T-helper 22 cell (primary cell): ENCODE data around the gene SLC25A41.
"Not testable (repeated sequence)": the region's sequence is repeated elsewhere in the genome, so short reads cannot be mapped to it uniquely, and the experiment has no call there.

Experiments
- DNase-seq: peaks from one replicate; pipeline ENCODE4 v3.0.0-alpha.2; 2020; ENCODE audit warnings: low read depth

SLC25A41 gene

DNA sequence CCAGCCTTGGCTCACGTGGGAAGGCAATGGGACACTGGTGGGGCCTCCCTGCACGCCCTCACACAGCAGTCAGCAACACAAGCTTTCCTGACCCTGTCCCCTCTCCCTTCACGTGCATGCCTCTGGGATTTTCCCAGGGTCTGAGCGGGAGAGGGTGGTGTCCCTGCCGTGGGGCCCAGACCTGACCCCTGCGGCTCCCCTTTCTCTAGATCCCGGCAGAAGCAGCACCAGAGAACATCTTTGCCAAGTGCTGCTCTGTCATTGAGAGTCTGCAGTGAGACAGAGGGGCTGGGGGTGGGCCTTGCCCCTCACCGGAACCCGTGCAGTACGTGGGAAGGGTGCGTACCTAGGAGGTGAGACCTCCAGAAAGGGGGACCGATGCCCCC is 21.5 kb downstream of the SLC25A41 start:
- no peak for DNase-seq

DNA sequence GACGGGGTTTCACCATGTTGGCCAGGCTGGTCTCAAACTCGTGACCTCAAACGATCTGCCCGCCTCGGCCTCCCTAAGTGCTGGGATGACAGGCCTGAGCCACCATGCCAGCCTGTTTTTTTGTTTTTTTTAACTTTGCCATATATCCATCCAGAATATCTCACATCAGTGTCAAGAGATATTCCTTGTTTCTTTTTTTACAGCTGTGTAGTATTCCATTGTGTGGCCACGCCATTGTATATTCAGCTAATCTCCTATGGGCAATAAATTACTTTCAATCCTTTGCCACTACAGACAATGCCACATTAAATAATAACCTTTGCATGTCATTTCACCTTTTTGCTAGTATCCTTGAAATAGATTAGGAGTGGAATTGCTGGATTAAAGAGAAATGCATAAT is 24.2 kb downstream of the SLC25A41 start:
- no peak for DNase-seq

DNA sequence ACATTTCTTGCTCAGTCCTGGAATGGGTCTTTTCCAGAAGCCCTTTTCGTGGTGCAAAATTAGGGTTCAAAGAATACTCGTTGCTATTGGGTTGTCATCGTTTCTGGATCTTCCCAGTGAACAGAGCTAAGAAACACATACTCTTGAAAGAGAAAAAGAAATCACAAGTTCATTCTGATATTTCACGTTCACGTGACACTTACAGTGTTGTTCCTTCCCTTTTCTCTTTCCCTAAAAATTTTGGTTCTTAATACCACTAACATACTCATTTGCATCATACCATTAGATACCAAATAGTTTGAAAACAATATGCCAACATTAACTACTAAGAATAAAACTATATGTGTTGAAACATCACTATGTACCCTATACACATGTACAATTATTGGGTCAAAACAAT is 27.2 kb downstream of the SLC25A41 start:
- DNase-seq: no peak

DNA sequence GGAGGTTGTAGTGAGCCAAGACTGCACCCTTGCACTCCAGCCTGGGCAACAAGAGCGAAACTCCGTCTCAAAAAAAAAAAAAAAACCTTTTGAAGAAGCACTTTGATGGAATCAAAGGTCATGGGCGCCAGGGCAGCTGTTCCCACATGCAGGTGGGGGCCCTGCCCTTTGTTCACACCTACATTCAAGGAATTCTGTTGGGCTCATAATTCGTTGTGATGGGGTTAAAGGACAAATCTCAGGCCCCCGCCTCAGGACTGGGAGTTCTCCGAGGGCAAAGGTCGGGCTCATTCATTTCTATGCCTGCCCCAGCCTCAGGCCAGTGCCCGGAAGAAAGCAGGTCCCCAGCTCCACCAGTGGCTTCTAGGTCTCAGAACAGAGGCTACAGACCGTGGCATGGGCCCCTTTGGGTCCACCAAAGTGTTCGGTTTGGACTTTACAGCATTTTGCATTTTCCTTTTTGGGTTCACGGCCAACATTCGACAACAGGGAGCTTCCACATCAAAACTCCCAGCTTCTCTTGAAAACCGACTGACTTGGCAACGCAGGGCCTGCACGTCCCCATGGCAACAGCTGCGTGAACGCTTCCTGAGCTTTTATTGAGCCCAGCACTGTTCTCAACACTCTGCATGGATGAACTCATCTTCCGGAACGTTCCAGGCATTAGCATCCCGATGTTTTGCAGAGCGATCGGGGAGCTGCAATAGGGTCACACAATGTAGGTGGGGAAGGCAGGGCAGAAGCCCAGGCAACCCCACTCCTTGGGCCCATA is 30.5 kb downstream of the SLC25A41 start:
- DNase-seq: no peak

DNA sequence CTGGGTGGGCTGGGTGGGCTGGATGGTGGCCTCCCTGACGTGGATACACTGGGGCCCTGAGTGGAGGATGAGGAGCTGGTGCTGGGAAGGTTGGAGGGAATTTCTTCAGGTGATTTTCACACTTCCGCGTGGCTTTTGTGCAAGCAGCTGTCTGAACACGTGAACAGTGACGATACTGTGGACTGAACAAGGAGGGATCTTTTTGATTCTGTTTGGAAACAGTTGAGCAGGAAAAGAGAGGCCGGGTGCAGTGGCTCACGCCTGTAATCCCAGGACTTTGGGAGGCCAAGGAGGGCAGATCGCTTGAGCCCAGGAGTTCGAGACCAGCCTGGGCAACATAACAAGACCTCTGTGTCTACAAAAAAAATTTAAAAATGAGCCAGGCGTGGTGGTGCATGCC is 31.5 kb downstream of the SLC25A41 start:
- no peak for DNase-seq

DNA sequence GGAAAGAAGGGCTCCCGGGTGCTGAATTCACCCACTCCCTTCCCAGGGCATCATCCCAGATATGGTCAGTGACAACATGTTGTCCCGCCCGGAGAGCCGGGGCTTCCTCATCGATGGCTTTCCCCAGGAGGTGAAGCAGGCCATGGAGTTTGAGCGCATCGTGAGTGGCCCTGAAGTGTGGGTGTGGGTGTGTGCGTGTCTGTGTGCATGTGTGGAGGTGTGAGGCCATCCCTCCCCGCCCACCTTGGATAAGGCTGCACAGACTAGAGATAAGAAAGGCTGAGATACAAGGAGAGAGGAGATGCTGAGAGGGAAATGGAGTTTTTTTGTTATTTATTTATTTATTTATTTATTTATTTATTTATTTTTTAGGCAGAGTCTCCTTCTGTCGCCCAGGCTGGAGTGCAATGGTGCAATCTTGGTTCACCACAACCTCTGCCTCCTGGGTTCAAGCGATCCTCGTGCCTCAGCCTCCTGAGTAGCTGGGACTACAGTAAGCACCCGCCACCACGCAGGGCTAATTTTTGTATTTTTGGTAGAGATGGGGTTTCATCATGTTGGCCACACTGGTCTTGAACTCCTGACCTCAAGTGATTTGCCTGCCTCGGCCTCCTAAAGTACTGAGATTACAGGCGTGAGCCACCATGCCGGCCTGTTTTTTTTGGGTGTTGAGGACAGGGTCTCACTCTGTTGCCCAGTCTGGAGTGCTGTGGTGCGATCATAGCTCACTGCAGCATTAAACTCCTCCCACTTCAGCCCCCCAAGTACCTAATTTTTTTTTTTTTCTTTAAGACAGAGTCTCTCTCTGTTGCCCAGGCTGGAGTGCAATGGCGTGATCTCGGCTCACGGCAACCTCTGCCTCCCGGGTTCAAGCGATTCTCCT is 33.3 kb downstream of the SLC25A41 start:
- DNase-seq: not testable (repeated sequence)

DNA sequence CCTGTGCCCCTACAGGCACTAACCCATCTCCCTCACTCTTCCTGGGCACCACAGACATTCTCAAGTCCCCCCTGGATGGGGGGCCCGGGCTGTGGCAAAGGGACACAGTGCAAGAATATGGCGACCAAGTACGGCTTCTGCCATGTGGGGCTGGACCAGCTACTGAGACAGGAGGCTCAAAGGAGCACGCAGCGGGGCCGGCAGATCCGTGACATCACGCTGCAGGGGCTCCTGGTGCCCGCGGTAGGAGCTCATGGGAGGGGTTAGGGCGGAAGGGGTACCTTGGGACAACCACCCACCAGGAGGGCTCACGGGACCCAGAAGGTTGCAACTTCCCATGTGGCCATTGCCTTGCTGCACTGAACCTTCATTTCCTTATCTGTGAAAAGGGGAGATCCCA is 37.3 kb downstream of the SLC25A41 start:
- no peak for DNase-seq

DNA sequence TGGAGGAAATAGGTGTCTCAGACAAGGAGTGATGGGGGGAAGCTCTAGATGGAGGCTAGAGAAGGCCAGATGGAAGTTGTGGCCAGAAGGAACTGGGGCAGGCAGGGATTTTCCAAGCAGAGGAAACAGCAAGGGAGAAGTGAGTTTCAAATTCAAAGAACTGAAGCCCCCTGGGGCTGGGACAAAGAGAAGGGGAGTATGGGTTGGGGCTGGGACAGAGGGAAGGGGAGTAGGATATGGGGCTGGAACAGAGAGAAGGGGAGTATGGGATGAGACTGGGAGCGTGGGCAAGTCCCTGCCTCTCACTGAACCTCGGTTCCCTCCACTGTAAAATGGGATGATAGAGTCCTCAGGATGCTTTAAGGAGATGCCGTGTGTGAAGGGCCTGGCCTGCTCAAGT is 38.7 kb downstream of the SLC25A41 start:
- no peak for DNase-seq

DNA sequence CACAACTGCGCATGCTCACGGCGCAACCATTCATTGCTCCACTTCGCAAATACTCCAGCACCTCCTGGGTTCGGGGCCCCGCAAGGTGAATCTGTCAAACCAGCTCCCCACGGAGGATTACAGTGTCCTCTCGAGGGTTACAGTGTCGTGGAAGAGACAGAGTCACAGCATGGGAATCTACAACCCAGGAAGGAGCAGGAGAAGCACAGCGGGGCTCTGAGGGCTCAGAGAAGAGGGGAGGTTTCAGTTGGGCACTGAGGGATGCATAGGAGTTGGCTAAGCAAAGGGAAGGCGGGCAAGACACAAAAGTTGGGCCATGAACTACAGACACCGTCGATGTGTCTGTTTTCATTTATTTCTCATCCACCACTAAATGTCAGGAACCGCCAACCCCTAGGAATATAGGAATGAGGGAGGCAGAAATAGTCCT is 39.6 kb downstream of the SLC25A41 start:
- peak; percentile 38 for DNase-seq

DNA sequence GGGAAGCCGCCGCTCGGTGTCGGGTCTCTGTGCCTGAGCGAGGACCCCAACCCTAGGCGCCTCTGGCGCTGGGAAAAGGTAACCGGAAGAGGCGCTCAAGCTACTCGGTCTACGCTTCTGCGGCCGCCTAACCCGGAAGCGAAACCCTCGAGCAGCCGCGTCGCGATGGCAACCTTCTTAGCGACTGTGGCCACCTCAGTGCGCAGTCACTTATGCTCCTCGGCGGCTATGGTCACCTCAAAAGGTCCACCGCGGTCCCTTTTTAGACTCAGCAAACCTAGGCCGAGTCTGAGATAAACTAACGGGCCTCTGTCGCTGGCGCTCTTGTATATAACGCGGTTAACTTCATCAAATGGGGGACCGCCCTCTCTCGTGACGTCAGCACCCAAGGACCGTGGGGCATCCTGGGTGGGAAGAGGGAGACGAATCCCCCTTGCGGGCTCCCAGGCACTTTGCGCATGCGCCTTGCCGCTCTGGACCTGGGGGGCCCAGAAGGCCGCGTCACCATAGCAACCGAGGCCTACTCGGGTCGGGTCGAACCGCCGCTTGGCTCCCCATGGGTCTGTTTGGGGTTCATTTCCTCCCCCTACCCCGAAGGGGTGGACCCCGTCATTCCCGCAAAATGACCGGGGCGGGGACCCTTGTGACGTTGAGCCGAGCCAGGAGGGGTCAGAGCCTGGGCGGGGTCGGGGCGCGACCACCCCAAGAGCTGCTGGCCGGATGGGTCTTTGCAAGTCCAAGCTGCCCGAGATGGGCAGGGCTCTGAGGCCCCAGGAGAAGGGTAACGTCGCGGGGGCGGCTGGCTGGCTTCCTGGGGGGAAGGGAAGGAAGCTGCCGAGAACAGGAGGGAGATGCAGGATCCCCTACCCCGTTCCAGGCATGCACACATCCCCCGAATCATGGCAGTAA is 40.2 kb downstream of the SLC25A41 start, which contains the start of gene GTF2F1:
Gene GTF2F1 (minus strand): TSS at position 91 of the 909 bp plus-strand sequence. CDS start 169 bp downstream, outside the sequence.
- DNase-seq: peak; percentile 91

DNA sequence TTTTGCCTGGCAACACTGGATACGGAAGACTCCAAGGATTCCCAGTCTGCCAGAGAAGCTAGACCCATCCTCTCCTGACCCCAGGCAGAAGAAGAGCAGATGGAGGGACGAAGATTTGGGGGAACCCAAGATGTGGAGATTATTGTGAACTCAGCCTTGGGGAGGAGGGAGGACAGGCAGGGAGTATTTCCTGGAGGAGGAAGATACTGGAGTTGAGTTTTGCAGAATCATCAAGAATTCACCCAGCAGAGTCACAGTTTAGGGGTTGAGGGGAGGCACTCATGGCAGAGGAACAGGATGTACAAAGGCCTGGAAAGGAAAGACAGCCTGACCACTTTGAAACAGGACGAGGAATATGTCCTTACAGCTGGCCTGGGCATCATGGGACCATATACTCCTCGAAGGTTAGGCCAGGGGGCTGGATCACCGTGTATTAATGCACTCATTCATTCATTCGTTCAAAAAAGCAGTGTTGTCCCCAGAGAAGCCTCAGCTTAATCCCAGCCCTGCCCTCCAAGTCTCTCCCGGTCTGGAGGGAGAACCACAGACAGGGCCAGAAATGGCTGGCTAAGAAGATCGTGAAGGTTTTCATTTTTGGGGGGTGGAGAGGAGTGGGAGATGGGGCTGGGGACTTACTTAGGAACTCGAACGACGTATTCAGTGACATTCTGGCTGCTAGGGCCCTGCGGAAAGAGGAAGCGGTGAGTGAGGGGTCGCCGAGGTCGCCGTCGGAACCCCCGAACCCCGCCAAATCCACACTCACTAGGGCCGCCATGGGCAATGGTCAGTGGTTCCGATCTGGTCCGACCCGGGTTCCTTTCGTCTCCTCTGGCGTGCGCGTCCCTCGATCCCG is 41.1 kb downstream of the SLC25A41 start:
- DNase-seq: no peak

DNA sequence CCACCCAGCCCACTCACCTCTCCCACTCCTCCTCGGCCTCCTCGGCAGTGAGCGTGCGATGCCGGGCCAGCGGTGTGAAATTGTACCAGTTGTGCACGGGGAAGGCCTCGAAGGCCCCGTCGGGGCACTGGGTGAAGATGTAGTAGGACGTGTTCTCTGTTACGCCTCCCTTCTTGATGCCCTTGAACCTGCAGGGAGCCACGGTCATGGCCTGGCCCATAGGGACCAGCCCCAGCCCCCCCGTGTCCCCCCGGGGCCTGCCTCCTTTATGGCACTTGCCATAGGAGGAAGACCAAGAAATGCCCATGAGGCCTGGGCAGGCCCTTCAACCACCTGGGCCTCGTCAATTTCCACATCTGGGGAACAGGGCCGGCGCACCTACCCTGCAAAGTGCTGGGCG is 46.2 kb downstream of the SLC25A41 start:
- DNase-seq: no peak

DNA sequence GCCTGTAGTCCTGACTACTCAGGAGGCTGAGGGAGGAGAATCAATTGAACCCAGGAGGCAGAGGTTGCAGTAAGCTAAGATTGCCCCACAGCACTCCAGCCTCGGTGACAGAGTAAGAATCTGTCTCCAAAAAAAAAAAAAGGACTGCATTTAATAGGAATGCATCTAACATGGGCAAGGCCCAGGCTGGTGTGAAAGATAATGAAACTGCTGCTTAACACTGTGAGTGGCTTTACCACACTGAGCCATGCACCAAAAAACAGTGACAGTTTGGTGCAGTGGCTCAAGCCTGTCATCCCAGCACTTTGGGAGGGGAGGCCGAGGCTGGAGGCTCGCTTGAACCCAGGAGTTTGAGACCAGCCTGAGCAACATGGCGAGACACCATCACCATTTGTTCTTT is 49.2 kb downstream of the SLC25A41 start:
- DNase-seq: no peak

DNA sequence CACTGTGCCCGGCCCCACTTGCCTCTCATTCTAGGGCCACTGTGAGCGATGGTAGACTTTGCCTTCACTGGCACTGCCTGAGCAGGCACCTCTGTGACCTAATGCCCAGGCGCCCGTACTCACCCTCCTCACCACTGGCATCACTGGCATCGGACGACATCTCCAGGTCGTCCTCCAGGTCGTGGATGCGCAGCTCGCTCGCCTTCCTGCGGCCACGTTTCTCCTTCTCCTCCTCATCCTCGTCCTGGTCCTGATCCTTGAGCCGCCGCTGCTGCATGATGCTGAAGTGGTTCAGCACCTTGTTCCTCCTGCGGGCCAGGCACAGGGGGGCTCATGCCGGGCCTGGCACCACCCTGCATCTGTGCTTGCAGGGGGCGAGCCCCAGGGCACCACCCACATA is 50.4 kb downstream of the SLC25A41 start:
- DNase-seq: no peak

DNA sequence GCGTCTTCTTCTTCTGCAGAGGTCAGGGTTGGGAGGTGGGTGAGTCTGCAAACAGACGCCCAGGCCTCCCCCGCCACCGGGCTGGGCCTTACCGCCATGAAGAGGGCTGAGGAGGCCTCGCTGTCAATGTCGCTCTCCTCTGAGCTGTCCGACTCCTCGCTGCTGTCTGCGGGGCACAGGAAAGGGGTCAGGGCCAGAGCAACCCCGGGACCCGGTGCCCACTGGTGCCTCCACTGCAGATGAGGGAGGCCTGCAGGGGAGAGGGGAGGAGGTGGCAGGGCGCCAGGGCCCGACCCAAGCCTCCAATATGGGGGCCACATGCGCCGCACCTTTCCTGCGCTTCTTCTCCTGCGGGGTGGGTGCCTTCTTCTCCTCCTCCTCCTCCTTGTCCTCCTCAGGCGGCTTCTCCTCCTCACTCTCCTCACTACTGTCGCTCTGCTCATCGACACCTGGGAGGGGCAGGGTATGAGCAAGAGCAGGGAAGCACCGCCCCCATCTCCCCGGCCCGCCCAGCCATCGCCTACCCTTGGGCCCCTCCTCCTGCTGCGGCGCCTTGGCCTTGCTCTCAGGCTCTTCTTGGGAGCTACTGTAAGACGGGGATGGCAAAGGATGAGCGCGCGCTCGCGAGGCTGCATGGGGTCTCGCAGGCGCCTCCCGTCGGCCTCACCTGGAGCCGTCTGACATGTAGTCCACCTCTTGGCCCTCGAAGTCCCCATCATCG is 52.4 kb downstream of the SLC25A41 start:
- DNase-seq: no peak

DNA sequence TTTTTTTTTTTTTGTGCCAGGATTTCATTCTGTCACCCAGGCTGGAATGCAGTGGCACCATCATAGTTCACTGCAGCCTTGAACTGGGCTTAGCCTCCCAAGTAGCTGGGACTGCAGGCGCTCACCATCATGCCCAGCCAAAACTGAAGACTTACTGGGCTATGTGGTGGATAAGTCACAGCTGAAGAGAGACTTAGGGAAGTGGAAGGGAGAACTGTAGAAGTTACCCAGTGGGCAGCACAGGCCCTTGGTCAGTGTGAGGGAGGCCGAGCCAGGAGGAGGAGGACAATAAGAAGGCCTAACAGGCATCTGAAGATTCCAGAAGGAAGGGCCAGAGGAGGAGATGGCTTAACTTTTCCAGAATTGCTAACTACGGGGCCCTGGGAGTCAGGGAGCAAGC is 53.8 kb downstream of the SLC25A41 start:
- no peak for DNase-seq

DNA sequence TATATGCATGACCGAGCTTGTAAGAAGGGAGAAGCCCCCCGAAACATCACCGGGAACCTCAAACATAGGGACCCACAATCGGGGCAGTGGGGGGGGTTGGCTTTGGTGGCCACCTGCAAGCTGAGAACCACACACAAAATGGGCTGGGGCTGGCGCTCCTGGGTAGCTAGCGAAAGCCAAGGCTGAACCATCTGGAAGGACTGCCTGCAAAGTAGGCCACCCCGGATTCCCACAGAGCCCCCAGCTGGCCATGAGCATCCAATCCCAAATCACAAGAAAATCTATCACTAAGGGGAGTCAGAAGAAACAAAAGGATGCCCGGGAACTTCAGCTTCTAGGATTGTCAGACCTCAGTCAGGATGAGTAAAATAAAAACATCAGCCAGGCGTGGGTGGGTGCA is 55.1 kb downstream of the SLC25A41 start:
- DNase-seq: no peak

DNA sequence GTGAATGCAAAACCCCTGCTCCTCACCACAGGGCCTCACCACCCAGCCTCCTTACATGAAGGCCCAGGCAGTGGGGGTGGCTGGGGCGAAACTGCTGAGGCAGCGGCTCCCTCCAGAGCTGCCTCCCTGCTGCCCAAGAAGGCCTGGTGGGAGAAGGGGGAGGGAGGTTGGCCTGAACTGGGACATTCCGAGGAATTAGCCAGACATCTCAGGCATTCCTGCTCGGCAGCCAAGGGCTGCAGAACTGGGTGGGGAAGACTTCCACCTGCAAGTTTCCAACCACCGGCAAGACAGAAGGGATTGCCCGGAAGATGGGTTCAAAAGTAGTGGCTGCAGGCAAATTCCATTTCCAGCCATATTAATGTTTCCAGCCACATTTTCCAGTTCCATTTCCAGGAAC is 55.5 kb downstream of the SLC25A41 start:
- DNase-seq: no peak

DNA sequence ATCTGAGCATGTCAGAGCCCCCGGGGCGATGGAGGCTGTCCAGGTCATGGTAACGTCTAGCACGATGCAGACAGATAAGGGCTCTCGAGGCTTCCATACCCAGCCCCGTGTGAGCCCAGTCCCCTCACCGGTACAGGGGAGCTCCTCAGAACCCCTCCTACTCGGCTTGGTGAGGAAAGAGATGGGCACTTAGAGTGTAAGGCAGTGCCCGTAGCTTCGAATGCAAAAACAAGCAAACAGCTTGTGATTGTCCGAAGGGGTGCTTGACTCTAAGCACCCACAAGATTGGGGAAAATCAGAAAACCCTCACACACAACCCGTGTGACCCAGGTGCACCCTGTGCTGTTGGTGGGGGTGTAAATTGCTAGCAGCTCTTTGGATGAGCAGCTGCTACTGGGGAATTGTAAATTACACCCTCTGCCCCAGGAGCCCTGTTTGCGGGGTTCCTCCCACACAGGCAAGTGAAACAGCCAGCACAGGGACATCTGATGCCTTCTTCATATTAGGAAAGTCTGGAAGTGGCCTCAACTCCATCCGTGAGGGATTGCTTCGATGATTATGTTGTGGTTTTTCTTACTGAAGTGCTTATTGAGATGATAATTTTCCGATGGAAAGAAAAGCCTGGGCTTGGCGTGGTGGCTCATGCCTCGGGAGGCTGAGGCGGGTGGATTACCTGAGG is 56.9 kb downstream of the SLC25A41 start:
- no peak for DNase-seq
